GM18505 (cell line): ENCODE measurements around the gene ENTPD6.

ENCODE experiments used
- ATAC-seq: cut with Tn5 transposase; IDR thresholded peaks from one replicate; pipeline ENCODE4 v1.9.1; 2021; ENCODE audit not compliant: unreplicated experiment
- POLR2A ChIP-seq: IDR thresholded peaks from 4 replicates; pipeline ENCODE4 v1.6.1; 2011; ENCODE audit warnings: borderline replicate concordance; ENCODE audit not compliant: insufficient read depth, insufficient read length; ENCODE audit errors: extremely low read depth

ENTPD6 gene

DNA sequence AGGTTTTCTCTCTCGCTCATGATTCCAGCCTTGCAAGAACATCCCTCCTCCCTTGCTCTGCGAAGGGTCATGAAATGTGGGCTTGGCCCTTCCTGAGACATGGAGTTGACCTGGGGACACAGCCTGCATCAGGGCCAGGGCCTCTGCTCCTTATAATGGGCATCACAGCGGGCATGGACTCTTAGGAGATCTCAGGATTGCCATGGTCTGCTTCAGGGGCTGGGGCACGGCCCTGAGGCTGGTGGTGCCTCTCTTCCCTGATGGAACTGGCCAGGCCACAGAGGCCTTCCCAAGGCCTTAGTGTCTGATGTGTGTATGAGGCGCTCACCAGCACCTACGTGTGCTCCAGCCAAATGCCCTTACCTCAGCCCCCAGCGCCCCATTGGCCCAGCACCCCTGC lies 23.9 kb downstream of the ENTPD6 start:
- TF ChIP-seq POLR2A, result no peak
- ATAC-seq, result no peak

DNA sequence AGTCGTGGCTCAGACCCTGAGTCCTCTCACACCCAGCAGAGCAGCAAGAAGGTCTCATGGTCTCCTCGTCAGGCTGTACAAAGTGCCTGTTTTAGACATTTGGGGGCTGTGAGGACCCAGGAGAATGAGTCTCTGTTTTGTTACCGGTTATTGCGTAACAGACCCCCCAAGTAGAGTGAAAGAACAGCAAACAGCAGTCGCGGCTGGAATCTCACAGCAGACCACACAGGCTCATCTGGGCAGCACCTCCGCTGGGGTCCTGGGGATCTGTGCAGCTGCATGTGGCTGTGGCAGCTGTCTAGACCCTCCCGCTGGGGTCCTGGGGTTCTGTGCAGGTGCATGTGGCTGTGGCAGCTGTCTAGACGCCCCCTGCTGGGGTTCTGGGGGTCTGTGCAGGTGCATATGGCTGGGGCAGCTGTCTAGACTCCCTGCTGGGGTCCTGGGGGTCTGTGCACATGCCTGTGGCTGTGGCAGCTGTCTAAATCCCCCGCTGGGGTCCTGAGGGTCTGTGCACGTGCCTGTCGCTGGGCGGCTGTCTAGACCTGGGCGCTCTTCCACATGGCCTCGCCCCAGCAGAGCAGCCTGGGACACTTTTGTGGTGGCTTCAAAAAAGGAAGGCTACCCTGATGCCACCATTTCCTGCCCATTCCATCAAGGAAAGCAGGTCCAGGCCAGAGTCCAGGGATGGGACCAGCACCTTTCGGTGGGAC lies 24.7 kb downstream of the ENTPD6 start:
- ATAC-seq, result no peak
- no peak for TF ChIP-seq POLR2A

DNA sequence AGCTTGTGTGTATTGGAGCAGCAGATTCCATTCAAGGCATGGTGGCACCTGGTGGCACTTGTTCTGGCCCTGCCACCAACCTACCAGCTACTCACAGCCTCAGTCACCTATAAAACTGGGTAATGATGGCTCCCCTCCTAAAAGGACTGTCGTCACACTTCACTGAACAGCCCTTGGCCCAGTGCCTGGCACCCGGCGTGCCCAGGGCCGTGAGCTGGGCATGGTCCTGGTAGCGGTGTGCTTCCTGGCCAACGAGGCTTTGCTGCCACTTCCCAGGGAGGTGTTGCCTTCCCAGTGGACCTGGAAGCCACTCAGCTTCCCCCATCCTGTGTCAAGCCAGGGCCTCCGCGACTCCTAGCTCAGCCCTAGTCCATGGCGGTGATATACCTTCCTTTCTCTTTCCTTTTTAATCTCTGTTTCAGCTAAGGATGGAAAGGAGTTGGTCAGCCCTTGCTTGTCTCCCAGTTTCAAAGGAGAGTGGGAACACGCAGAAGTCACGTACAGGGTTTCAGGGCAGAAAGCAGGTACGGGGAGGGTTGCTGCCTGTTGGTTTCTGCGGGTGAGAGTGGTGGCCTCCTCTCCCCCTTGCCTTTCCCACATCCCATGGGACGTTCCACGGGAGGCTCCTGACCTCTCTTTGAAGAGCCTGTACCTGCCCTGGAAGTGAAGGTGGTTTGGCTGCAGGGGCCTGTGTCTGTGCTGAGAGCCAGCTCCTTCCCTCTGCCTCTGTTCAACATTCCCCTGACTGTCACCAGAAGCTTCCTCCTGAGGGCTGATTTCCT lies 25.5 kb downstream of the ENTPD6 start:
- TF ChIP-seq POLR2A, result no peak
- no peak for ATAC-seq

DNA sequence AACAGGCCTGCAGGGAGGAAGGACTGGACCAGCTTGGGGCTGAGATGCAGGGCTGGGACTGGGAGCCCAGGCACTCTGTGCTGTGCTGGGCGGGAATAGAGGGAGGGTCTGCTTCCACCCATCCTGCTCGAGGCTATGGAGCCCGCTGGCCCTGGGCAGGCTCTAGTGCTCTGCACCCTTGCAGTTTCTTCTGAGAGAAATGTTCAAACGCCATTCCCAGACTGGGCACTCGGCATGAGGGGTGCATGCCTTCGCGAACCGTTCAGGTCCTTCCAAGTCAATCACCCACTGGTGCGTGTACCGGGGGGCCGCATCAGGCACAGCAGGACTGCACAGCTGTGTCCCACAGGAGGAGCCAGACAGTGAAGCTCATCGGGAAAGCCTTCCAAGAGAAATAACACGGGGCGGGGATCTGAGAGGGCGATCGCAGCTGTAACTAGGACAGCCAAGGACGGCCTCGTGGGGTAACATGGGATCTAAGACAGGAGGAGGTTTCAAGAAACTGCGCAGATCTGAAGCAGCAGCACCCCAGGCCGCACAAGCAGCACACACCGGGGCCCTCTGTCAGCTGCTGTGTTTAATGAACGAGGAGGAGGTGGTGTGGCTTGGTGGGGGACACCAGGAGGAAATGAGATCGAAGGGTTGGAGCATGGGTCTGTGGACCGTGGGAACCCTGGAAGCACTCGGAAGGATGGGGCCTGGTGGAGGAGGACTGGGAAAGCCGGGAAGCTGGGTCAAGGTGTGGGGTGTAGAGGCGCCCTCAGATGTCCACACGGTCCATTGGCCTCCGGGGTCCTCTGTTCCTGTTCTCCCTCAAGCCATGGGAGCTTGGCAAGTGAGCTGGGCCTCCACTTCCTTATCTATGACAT lies 26.3 kb downstream of the ENTPD6 start:
- TF ChIP-seq POLR2A, result no peak
- no peak for ATAC-seq

DNA sequence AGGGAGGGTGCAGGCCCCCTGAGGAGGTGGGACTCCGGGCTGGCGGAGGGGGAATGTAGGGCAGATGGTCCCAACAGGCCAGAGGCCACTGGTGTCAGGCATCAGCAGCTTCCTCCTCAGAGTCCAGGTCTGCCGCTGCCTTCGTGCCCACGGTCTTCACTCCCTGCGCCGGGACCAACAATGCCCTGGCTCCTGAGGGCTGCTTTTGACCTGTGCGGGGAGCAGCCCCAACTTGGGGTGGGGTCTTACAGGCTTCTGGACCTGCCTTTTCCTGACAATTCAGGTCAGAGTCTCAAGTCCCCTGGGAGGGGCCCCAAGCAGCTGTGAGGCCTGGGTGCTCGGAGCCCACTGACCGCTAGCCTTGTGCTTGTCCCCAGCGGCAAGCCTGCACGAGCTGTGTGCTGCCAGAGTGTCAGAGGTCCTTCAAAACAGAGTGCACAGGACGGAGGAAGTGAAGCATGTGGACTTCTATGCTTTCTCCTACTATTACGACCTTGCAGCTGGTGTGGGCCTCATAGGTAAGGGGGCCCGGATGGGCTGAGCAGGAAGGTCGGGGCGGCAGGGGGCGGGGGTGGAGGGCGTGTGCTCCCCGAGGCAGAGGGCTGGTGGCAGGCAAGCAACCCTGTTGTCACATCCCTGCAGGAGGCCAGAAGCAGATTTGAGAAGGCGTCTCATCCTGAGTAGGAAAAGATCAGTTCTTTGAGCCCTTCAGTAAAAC lies 27.1 kb downstream of the ENTPD6 start:
- TF ChIP-seq POLR2A, result no peak
- ATAC-seq, result no peak

DNA sequence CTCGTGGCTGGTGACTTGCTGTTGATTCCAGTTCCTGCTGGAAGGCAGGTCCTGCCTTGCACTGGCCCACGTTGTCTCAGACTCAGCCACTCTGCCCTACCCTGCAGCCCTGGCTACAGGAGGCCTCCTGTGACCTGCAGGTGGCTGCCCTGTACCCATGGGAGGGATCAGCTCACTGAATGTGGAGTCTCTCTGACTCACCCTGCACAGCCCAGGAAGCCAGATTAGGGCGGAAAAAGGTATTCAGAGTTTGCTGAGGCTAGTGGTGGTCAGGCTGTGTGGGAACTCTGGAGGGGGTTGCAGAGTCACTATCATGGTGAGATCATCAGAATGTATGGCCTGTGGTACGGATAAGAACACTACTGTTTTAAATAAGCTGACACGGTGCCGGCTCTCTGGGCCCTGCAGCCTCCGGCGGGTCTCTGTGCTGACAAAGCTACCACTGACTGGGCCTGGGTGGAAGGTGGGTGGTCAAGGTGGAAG lies 27.7 kb downstream of the ENTPD6 start:
- no peak for TF ChIP-seq POLR2A
- no peak for ATAC-seq

- TF ChIP-seq POLR2A, result no peak
- ATAC-seq, result no peak
Observed at GRCh38 chr20:25223765-25224720, 28.5 kb downstream of the ENTPD6 start.

DNA sequence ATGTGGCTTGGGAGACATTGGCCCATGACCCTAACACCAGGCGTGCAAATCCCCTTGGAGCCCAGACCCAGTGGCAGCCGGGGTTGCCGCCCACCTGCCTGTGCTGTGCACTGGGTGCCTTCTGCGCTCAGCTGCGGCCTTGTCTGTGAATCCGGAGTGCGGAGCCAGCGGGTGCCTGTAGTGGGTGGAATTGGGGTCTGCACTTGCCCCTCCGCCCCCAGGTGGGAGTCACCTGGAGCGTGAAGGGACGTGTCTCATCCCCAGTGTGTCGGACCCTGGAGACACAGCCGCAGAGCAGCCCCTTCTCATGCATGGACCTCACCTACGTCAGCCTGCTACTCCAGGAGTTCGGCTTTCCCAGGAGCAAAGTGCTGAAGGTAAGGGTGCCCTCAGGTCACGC lies 29.4 kb downstream of the ENTPD6 start:
- TF ChIP-seq POLR2A, result no peak
- ATAC-seq, result no peak

GRCh38 chr20:25225642-25226432 lies 30.3 kb downstream of the ENTPD6 start:
- no peak for ATAC-seq
- TF ChIP-seq POLR2A, result no peak

GRCh38 chr20:25226433-25227316 lies 31.2 kb downstream of the ENTPD6 start:
- no peak for TF ChIP-seq POLR2A
- ATAC-seq, result no peak

GRCh38 chr20:25227317-25227831 lies 31.9 kb downstream of the ENTPD6 start:
- no peak for TF ChIP-seq POLR2A
- ATAC-seq, result no peak
